Small intestine (tissue), 16 donors: ENCODE measurements around the gene CRMP1. TPM values are rescaled to one million over a fixed set of nuclear protein-coding genes. Genes with fewer than 3 reads are reported as not detected.

Source experiments
- DNase-seq, 2 donors: peaks; one replicate each; pipeline versions ENCODE4 v3.0.0 to v3.0.0-alpha.2; 2013
- FAIRE-seq: peaks from 2 replicates; lab custom pipeline; 2012; peaks lifted over from hg19 to GRCh38; lab: Jason Lieb, UNC
- H3K27ac ChIP-seq, 3 donors: one replicate each; pipeline ENCODE4 v1.5.1; 2013; ENCODE audit warnings: low read length in 2 of 3, mild to moderate bottlenecking in 2 of 3, control low read depth in 1 of 3, inconsistent platforms in 1 of 3, low read depth in 1 of 3, moderate library complexity in 1 of 3
- H3K27me3 ChIP-seq, 3 donors: one replicate each; pipeline ENCODE4 v1.6.1; 2013; ENCODE audit warnings: low read length in 3 of 3, inconsistent platforms in 1 of 3; ENCODE audit not compliant: control insufficient read depth in 3 of 3, insufficient read depth in 3 of 3
- H3K36me3 ChIP-seq, 3 donors: one replicate each; pipeline ENCODE4 v1.6.1; 2013; ENCODE audit warnings: low read length in 3 of 3, inconsistent platforms in 1 of 3, low read depth in 1 of 3, mild to moderate bottlenecking in 1 of 3, moderate library complexity in 1 of 3; ENCODE audit not compliant: control insufficient read depth in 3 of 3, insufficient read depth in 2 of 3
- H3K4me1 ChIP-seq, 3 donors: one replicate each; pipeline ENCODE4 v1.6.1; 2013; ENCODE audit warnings: low read length in 2 of 3, inconsistent platforms in 1 of 3, low read depth in 1 of 3, mild to moderate bottlenecking in 1 of 3, moderate library complexity in 1 of 3; ENCODE audit not compliant: control insufficient read depth in 3 of 3, insufficient read depth in 2 of 3
- H3K4me3 ChIP-seq, 3 donors: one replicate each; pipeline ENCODE4 v1.5.1; 2013; ENCODE audit warnings: low read length in 3 of 3, control low read depth in 1 of 3, inconsistent platforms in 1 of 3, low read depth in 1 of 3, mild to moderate bottlenecking in 1 of 3, moderate library complexity in 1 of 3
- H3K9me3 ChIP-seq, 2 donors: one replicate each; pipeline ENCODE4 v1.6.1; 2013; ENCODE audit warnings: low read depth in 1 of 2, low read length in 1 of 2; ENCODE audit not compliant: control insufficient read depth in 2 of 2, insufficient read depth in 1 of 2
- WGBS, 3 donors: extraction: QIAGEN DNeasy Blood & Tissue Kit; methylation state at CpG; one replicate each; pipeline ENCODE4 v1.1.7; 2013; 5-methylcytosine and 5-hydroxymethylcytosine counted together
- long read RNA-seq, 10 donors: transcript quantifications; one replicate each; lab custom pipeline, GENCODE V29; 2026
- polyA plus RNA-seq, 4 donors: library from polyadenylated mRNA; stranded (reverse) in 3 of 4; unstranded in 1 of 4; fragments of 200-250 nt in 3 of 4; fragments of 120-200 nt in 1 of 4; gene quantifications; one replicate each; pipeline versions ENCODE4 v1.2.1 to v1.2.3, GENCODE V29; 2013
- donor health status: healthy with polysubstance abuse.
- donor health status: control.
- donor health status: control.
- donor health status: Bipolar disorder and iron deficiency.
- donor health status: healthy.

The CRMP1 gene
- 1 to 10 TPM in 3 of 4 donors, under 1 TPM in 1; 0.22 to 9.1 (median 3.9) TPM for polyA plus RNA-seq
- long read RNA-seq, donor 1, transcript CRMP1-202 (14 exons, 2,911 nt) = major isoform, 8 of 11 reads
- long read RNA-seq, donor 1, partial matches to known transcripts = 0 of 11 reads
- long read RNA-seq, donor 1, other reads (novel, unspliced or antisense) = 0 of 11 reads
- long read RNA-seq, donor 2, partial matches to known transcripts = 0 of 3 reads
- long read RNA-seq, donor 2, other reads (novel, unspliced or antisense) = 0 of 3 reads
- long read RNA-seq, donor 3, partial matches to known transcripts = 0 of 3 reads
- long read RNA-seq, donor 3, other reads (novel, unspliced or antisense) = 0 of 3 reads
- long read RNA-seq, donor 4 = 0 reads
- long read RNA-seq, donor 5 = 0 reads
- long read RNA-seq, donor 6, partial matches to known transcripts = 0 of 6 reads
- long read RNA-seq, donor 6, other reads (novel, unspliced or antisense) = 0 of 6 reads
- long read RNA-seq, donor 7 = 0 reads
- long read RNA-seq, donor 8 = 0 reads
- long read RNA-seq, donor 9, partial matches to known transcripts = 0 of 1 reads
- long read RNA-seq, donor 9, other reads (novel, unspliced or antisense) = 0 of 1 reads
- long read RNA-seq, donor 10, transcript CRMP1-202 (14 exons, 2,911 nt) = major isoform, 18 of 40 reads
- long read RNA-seq, donor 10, partial matches to known transcripts = 17 of 40 reads
- long read RNA-seq, donor 10, other reads (novel, unspliced or antisense) = 0 of 40 reads

- H3K36me3 ChIP-seq = no peaks in the 10 kb centered on the region
- WGBS, 3 donors = 6 to 20% (median 9%) methylated on average over 21 to 67 of the region's 67 CpGs
- H3K27ac ChIP-seq = no peak within 1 kb of the TSS
- DNase-seq = no peak
- H3K9me3 ChIP-seq = peaks cover 0 to 2% of the 10 kb centered on the region in 2 donors
- FAIRE-seq = no peak
- peaks cover 27 to 52% (median 49%) of the 10 kb centered on the region in 3 donors for H3K27me3 ChIP-seq
- no peaks in the 10 kb centered on the region for H3K4me1 ChIP-seq
- H3K4me3 ChIP-seq = no peak within 1 kb of the TSS
Measured at GRCh38 chr4:5893004-5893580, at the start of gene CRMP1. Gene CRMP1 (minus strand): TSS chr4:5893086. CDS start chr4:5892969, 117 bp downstream.

DNA sequence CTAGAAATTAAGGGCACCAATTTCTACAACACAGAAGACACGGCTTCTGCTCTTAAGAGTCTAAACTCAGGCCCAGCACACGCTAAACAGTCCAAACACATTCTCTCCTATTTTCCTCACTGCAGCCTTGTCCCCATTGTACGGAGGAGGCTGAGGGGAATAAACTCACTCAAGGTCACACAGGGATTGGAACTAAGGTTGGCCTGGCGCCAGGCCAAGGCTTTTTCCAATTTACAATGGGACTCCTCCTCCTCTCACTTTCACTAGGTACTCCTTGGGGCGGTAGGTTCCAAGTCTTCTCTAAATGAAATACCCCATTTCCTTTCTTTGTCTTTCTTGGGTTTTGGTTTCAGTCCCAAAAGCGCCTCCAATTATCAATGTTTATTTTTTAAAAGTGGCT, 48.7 kb upstream of the CRMP1 start:
- H3K4me3 ChIP-seq = no peak overlapping the region
- no peak for FAIRE-seq
- H3K4me1 ChIP-seq = no peaks in the 10 kb centered on the region
- H3K9me3 ChIP-seq = no peaks in the 10 kb centered on the region
- no peaks in the 10 kb centered on the region for H3K36me3 ChIP-seq
- 44 to 54% (median 54%) methylated on average over 6 of the region's 6 CpGs for WGBS, 3 donors
- H3K27me3 ChIP-seq = no peaks in the 10 kb centered on the region
- no peak overlapping the region for H3K27ac ChIP-seq
- no peak for DNase-seq

DNA sequence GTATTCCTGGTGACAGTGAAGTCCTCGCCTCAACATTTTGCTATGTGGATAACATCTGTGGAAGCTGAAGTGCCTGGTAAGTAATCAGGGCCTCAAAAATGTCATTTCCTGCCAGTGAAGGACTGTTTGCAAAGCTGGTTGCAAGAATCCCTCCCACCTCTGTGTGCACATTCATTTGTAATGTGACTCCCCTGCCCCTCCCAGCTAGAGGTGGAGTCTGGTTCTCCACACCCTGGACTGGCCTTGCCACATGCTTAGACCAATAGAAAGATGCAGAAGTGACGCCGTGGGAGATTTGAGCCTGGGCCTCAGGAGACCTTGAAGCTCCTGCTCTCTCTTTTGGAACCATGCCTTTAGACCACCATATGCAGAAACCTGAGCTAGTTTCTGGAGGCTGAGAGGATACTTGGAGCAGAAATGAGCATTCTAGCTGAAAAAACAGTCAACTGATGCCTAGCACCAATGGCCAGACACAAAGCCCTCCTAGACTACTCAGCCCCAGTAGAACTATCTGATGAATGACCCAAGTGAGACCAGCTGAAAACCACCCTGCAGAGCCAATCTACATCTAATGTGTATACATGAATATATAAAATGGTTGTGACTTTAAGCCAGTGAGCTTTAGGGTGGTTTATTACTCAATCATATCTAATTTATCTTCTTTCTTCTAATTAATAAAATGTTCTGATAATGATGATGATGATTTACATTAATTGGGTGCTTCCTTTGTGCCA, 47.8 kb upstream of the CRMP1 start:
- 47 to 59% (median 55%) methylated on average over 3 of the region's 3 CpGs for WGBS, 3 donors
- Histone ChIP-seq H3K27me3 (no peaks in the 10 kb centered on the region), H3K4me1 (no peaks in the 10 kb centered on the region), H3K36me3 (no peaks in the 10 kb centered on the region), H3K4me3 (no peak overlapping the region), H3K9me3 (no peaks in the 10 kb centered on the region), H3K27ac (no peak overlapping the region)
- DNase-seq (no peak), FAIRE-seq (no peak)

DNA sequence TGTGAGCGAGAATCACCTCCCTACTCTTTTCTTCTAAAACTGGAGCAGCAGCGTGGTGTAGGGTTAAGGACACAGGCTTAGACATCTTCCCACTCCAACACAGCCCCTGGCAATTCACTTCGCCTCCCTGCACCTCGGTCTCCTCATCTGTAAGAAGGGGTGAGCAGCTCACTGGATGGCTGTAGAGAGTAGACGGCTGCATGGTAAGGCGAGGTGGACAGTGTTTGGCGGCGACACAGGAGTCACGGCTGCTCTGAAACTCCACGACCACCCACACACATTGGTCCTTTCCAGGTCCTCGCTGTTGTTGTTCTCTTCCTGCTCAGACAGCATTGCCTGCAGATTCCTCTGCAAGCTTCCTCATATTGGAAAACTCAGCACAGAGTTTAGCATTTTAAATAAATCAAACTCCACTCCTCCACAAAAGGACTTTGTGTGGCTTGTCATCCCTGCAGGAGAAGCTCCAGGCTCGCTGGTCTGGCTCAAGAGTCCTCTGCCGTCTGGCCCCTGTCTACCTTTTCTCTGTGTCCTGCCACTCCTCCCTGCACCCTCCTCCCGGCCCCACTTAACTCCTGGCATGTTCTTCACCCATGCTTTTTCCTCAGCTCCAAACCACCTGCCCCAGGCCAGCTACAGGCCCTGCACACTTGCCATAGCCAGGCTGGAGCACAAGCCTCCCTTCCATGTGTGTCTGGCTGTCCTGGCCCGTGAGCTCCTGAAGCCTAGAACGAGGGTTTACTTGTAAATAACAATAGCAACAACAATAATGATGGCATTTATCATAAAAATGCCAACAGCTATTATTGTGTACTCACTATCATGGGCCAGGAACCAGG, 41.3 kb upstream of the CRMP1 start:
- Histone ChIP-seq H3K4me3 (no peak overlapping the region), H3K27ac (no peak overlapping the region), H3K4me1 (no peaks in the 10 kb centered on the region), H3K9me3 (no peaks in the 10 kb centered on the region), H3K27me3 (peaks cover 0 to 6% (median 0%) of the 10 kb centered on the region in 3 donors), H3K36me3 (no peaks in the 10 kb centered on the region)
- FAIRE-seq (no peak), DNase-seq (no peak)
- 69 to 70% (median 69%) methylated on average over 16 of the region's 16 CpGs for WGBS, 3 donors

GRCh38 chr4:5933116-5933515, 40.2 kb upstream of the CRMP1 start:
- H3K27ac ChIP-seq = no peak overlapping the region
- H3K36me3 ChIP-seq = no peaks in the 10 kb centered on the region
- no peaks in the 10 kb centered on the region for H3K4me1 ChIP-seq
- FAIRE-seq (no peak), DNase-seq (no peak)
- no peaks in the 10 kb centered on the region for H3K9me3 ChIP-seq
- no peak overlapping the region for H3K4me3 ChIP-seq
- H3K27me3 ChIP-seq = peaks cover 0 to 6% (median 0%) of the 10 kb centered on the region in 3 donors
- WGBS, 3 donors = 37 to 54% (median 51%) methylated on average over 4 of the region's 4 CpGs

GRCh38 chr4:5932035-5932568, 39.2 kb upstream of the CRMP1 start:
- no peak overlapping the region for H3K4me3 ChIP-seq

GRCh38 chr4:5931526-5931925, 38.6 kb upstream of the CRMP1 start:
- 21 to 49% (median 26%) methylated on average over 9 of the region's 9 CpGs for WGBS, 3 donors
- DNase-seq (no peak), FAIRE-seq (no peak)
- Histone ChIP-seq H3K27me3 (peaks cover 0 to 6% (median 0%) of the 10 kb centered on the region in 3 donors), H3K36me3 (no peaks in the 10 kb centered on the region), H3K9me3 (no peaks in the 10 kb centered on the region), H3K27ac (no peak overlapping the region), H3K4me3 (no peak overlapping the region), H3K4me1 (no peaks in the 10 kb centered on the region)

More at GRCh38 chr4:5932035-5932568, 39.2 kb upstream of the CRMP1 start:
- FAIRE-seq = no peak
- no peaks in the 10 kb centered on the region for H3K36me3 ChIP-seq
- no peak for DNase-seq
- H3K27ac ChIP-seq = no peak overlapping the region
- H3K9me3 ChIP-seq = no peaks in the 10 kb centered on the region
- peaks cover 0 to 6% (median 0%) of the 10 kb centered on the region in 3 donors for H3K27me3 ChIP-seq
- H3K4me1 ChIP-seq = no peaks in the 10 kb centered on the region
- WGBS, 3 donors = 24 to 67% (median 37%) methylated on average over 11 to 12 of the region's 12 CpGs
